Measurements from ENCODE around the gene KLHL18. TPM values are rescaled to one million over a fixed set of nuclear protein-coding genes. Genes with fewer than 3 reads are reported as not detected.
"Not testable (repeated sequence)": the region's sequence is repeated elsewhere in the genome, so short reads cannot be mapped to it uniquely, and the experiment has no call there.

KLHL18 gene
- total RNA-seq, 1 donor from 2014 or later: 29.1 TPM

DNA sequence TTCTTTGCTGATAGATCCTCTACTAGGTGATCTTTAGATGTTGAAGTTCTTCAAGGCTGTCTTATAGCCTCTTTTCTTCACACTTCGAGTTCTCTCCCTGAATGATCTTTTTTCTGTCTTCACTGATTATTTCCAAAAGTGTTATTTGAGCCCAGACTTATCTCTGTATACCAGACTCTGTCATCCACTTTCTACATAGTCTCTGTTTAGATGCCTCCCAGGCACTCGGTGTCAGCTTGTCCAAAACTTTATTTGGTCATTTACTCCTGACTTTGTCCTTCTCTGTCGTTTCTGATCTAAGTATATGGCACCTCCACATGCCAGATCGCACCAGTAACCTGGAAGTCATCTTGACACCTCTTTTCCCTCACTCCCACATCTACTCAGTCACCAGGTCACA, 27.6 kb downstream of the KLHL18 start:
- Mint-ChIP-seq H3K9me3 (no peaks in the 10 kb centered on the region), H3K4me3 (no peak overlapping the region), H3K36me3 (peaks cover 14% of the 10 kb centered on the region), H3K27me3 (no peaks in the 10 kb centered on the region), H3K4me1 (ENCODE audit: unreplicated experiment) (peaks cover 9% of the 10 kb centered on the region), H3K27ac (no peak overlapping the region)
- TF ChIP-seq, protein P1, sequence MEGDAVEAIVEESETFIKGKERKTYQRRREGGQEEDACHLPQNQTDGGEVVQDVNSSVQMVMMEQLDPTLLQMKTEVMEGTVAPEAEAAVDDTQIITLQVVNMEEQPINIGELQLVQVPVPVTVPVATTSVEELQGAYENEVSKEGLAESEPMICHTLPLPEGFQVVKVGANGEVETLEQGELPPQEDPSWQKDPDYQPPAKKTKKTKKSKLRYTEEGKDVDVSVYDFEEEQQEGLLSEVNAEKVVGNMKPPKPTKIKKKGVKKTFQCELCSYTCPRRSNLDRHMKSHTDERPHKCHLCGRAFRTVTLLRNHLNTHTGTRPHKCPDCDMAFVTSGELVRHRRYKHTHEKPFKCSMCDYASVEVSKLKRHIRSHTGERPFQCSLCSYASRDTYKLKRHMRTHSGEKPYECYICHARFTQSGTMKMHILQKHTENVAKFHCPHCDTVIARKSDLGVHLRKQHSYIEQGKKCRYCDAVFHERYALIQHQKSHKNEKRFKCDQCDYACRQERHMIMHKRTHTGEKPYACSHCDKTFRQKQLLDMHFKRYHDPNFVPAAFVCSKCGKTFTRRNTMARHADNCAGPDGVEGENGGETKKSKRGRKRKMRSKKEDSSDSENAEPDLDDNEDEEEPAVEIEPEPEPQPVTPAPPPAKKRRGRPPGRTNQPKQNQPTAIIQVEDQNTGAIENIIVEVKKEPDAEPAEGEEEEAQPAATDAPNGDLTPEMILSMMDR (conservative IDR thresholded peaks at IDR 0.05): no peak
- no peak for DNase-seq (ENCODE audit: extremely low spot score, unreplicated experiment)

DNA sequence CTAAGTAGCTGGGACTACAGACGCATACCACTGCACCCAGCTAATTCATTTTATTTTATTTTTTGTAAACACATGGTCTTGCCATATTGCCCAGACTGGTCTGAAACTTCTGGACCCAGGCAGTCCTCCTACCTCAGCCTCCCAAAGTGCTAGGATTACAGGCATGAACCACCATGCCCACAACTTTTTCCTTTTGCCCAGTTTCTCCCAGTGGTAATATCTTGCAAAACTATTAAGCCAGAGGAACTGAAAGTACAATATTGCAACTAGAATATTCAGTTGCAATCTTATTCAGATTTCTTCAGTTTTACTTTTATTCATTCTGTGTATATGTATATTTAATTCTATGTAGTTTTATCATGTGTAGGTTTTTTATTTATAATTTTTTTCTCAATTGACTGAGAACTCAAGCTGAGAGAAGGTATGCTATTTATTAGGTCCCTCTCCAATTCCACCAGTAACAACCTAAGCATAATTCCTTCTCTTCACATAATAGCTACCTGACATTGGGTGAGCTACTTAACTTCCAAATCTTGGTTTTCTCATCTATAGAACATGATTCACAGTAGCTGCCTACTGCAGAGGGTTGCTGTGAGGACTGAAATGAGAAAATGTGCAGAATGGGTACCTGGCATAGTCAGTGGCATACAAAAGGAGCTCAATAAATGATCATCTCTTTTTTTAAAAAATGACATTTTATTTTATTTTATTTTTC, 30.8 kb downstream of the KLHL18 start:
- no peak overlapping the region for H3K4me3 Mint-ChIP-seq
- H3K27ac Mint-ChIP-seq: no peak overlapping the region
- DNase-seq (ENCODE audit: extremely low spot score, unreplicated experiment): no peak
- H3K9me3 Mint-ChIP-seq: no peaks in the 10 kb centered on the region
- H3K36me3 Mint-ChIP-seq: peaks cover 9% of the 10 kb centered on the region
- no peaks in the 10 kb centered on the region for H3K27me3 Mint-ChIP-seq
- TF ChIP-seq, protein P1 (conservative IDR thresholded peaks at IDR 0.05): no peak
- peaks cover 9% of the 10 kb centered on the region for H3K4me1 Mint-ChIP-seq (ENCODE audit: unreplicated experiment)

DNA sequence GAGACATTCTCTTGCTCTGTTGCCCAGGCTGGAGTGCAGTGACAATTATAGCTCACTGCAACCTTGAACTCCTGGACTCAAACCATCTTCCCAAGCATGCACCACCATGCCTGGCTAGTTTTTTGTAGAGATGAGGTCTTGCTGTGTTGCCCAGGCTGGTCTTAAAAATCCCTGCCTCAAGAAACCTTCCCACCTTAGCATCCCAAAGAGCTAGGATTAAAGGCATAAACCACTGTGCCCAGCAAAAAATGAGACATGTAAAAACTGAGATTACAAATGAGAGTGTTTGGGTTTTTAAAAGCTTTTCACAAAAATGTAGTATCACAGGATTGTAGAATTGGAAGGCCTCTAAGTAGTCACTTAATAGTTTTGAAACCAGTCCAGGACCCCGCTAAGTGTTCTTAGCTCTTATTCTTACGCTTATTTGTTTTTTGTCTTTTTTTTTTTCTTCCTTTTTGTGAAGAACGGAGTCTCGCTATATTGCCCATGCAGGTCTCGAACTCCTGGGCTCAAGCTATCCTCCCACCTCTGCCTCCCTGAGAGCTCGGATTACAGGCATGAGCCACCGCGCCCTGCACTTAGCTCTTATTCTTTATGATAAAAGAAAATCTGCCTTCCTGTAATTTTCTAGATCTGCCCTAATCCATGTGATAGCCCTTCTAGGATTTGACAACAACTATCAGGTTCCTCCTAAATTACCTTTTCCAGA, 31.5 kb downstream of the KLHL18 start:
- Mint-ChIP-seq H3K27me3 (no peaks in the 10 kb centered on the region), H3K4me1 (ENCODE audit: unreplicated experiment) (peaks cover 9% of the 10 kb centered on the region), H3K9me3 (no peaks in the 10 kb centered on the region), H3K27ac (no peak overlapping the region), H3K36me3 (peaks cover 9% of the 10 kb centered on the region), H3K4me3 (no peak overlapping the region)
- TF ChIP-seq, protein P1 (conservative IDR thresholded peaks at IDR 0.05): no peak
- DNase-seq (ENCODE audit: extremely low spot score, unreplicated experiment): no peak

DNA sequence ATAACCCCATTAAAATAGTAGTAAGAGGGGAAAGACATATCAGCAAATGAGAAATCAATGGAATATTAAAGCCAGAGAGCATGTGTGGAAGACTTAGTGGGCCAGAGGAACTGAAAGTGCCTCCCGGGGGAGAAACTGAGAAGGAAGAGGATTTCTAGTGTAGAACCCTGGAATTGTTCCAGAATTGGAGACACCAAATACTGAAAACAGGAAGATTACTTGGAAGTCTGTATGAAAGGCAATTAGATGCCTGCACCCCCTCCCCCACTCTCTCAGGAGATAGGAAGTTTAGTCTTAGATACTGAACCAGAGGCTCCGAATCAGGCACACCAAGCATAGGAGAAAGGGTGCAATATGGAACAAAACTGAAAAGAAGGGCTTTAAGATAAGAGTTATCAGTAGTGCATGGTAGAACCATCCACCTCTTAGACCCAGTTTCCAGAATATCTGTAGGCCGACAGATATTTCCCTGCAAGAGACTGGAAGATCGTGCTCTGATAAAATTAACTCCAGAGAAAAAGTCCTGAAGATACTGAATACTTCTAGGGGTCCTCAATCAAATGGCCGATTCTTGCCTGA, 32.4 kb downstream of the KLHL18 start:
- no peak overlapping the region for H3K27ac Mint-ChIP-seq
- DNase-seq (ENCODE audit: extremely low spot score, unreplicated experiment): no peak
- no peaks in the 10 kb centered on the region for H3K27me3 Mint-ChIP-seq
- H3K36me3 Mint-ChIP-seq: peaks cover 7% of the 10 kb centered on the region
- peaks cover 9% of the 10 kb centered on the region for H3K4me1 Mint-ChIP-seq (ENCODE audit: unreplicated experiment)
- no peaks in the 10 kb centered on the region for H3K9me3 Mint-ChIP-seq
- H3K4me3 Mint-ChIP-seq: no peak overlapping the region
- TF ChIP-seq, protein P1 (conservative IDR thresholded peaks at IDR 0.05): no peak

DNA sequence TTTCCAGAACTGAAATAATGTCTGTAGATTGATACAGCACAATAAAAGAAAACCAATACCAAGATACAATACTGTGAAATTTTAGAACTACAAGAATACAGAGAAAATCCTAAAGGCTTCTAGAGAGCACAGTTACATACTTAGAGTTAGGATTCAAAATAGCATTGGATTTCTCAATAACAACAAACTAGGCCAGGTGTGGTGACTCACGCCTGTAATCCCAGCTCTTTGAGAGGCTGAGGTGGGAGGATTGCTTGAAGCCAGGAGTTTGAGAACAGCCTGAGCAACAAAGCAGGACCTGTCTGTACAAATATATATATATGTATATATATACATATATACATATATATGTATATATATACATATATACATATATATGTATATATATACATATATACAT, 33.4 kb downstream of the KLHL18 start:
- H3K27ac Mint-ChIP-seq; H3K36me3 Mint-ChIP-seq; H3K9me3 Mint-ChIP-seq; H3K27me3 Mint-ChIP-seq; H3K4me3 Mint-ChIP-seq; DNase-seq (ENCODE audit: extremely low spot score, unreplicated experiment); H3K4me1 Mint-ChIP-seq (ENCODE audit: unreplicated experiment): not testable (repeated sequence)

DNA sequence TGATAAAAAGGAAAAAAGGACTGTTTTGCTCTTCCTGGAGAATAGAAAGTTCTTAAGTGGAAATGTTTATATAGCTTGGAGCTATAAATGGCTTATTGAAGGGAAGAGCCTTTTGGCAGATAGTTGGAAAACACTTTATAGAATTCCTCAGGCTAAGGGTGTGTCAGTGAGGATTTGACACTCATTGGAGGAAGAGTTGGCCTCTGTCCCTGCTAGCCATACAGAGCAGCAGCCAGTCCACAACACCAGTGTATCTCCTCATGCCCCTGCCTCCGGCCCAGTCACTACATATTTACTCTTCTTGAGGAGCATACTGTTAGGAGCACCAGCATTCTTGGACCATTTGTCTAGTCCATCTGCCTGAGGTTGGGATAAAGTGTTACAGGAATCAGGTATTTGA, 36.2 kb downstream of the KLHL18 start:
- peaks cover 13% of the 10 kb centered on the region for H3K4me1 Mint-ChIP-seq (ENCODE audit: unreplicated experiment)
- no peak overlapping the region for H3K27ac Mint-ChIP-seq
- H3K27me3 Mint-ChIP-seq: no peaks in the 10 kb centered on the region
- H3K4me3 Mint-ChIP-seq: no peak overlapping the region
- TF ChIP-seq, protein P1 (conservative IDR thresholded peaks at IDR 0.05): no peak
- no peaks in the 10 kb centered on the region for H3K9me3 Mint-ChIP-seq
- H3K36me3 Mint-ChIP-seq: peaks cover 10% of the 10 kb centered on the region
- DNase-seq (ENCODE audit: extremely low spot score, unreplicated experiment): no peak
